SK-N-SH (cell line): ENCODE data around the gene ABCC3. TPM values are rescaled to one million over a fixed set of nuclear protein-coding genes. Genes with fewer than 3 reads are reported as not detected.

Experiments
- CTCF ChIA-PET: fragments of 300-600, 350-600 bp; formaldehyde crosslinking; extraction: SDS; loops from one replicate; lab custom pipeline; 2021; lab: Yijun Ruan, JAX
- POLR2A ChIA-PET: fragments of 350-600 bp; sonication (Branson Sonifier 250); formaldehyde crosslinking; extraction: SDS; loops from one replicate; lab custom pipeline; 2020; ENCODE audit warnings: antibody characterized with exemption, inconsistent platforms; lab: Yijun Ruan, JAX
- DNase-seq: peaks from one replicate; pipeline ENCODE4 v3.0.0; 2012
- H2AFZ ChIP-seq: fragments of 200-600 bp; sonication (generic); 2 replicates; pipeline ENCODE4 v1.8.1; 2016; ENCODE audit warnings: antibody characterized with exemption, mild to moderate bottlenecking, low read depth
- H3F3A ChIP-seq: fragments of 200-600 bp; sonication (generic); replicated peaks from 2 replicates; pipeline ENCODE3; 2016; ENCODE audit warnings: antibody characterized with exemption, mild to moderate bottlenecking; ENCODE audit not compliant: insufficient read depth
- H3K27ac ChIP-seq, 2 experiments: fragments of 200-500 bp in 1 of 2; fragments of 200-600 bp in 1 of 2; sonication (Bioruptor generic) in 1 of 2; sonication (generic), shearing (Covaris generic) in 1 of 2; 2 replicates each; pipeline versions ENCODE4 v1.5.1 to v1.6.1; 2014 to 2016; ENCODE audit warnings: low read depth in 2 of 2, inconsistent platforms in 1 of 2, low read length in 1 of 2, mild to moderate bottlenecking in 1 of 2, mixed read lengths in 1 of 2
- H3K27me3 ChIP-seq: fragments of 200-600 bp; sonication (generic), shearing (Covaris generic); 2 replicates; pipeline ENCODE4 v1.6.1; 2016; ENCODE audit warnings: mixed run types; ENCODE audit not compliant: insufficient read depth
- H3K36me3 ChIP-seq, 2 experiments: fragments of 200-500 bp in 1 of 2; fragments of 200-600 bp in 1 of 2; sonication (Bioruptor generic) in 1 of 2; sonication (generic) in 1 of 2; replicated peaks in 1 of 2; 2 replicates each; pipeline versions ENCODE3 to v1.5.1; 2014 to 2016; ENCODE audit warnings: low read length in 1 of 2, mild to moderate bottlenecking in 1 of 2; ENCODE audit not compliant: insufficient read depth in 2 of 2, control insufficient read depth in 1 of 2
- H3K4me1 ChIP-seq, 2 experiments: fragments of 200-500 bp in 1 of 2; fragments of 200-600 bp in 1 of 2; sonication (Bioruptor generic) in 1 of 2; sonication (generic), shearing (Covaris generic) in 1 of 2; 2 replicates each; pipeline versions ENCODE4 v1.5.1 to v1.6.1; 2014 to 2016; ENCODE audit warnings: low read depth in 1 of 2, low read length in 1 of 2, mixed run types in 1 of 2; ENCODE audit not compliant: insufficient read depth in 2 of 2, control insufficient read depth in 1 of 2
- H3K4me2 ChIP-seq: fragments of 200-600 bp; sonication (generic), shearing (Covaris generic); 2 replicates; pipeline ENCODE4 v1.6.1; 2017; ENCODE audit warnings: mixed run types
- H3K4me3 ChIP-seq, 2 experiments: fragments of 200-500 bp in 1 of 2; fragments of 200-600 bp in 1 of 2; sonication (Bioruptor generic) in 1 of 2; sonication (generic), shearing (Covaris generic) in 1 of 2; 2 replicates each; pipeline versions ENCODE4 v1.5.1 to v1.8.1; 2014 to 2016; ENCODE audit warnings: low read depth in 2 of 2, inconsistent platforms in 1 of 2, low read length in 1 of 2, mild to moderate bottlenecking in 1 of 2, mixed read lengths in 1 of 2, moderate library complexity in 1 of 2
- H3K79me2 ChIP-seq: fragments of 200-600 bp; sonication (generic); 2 replicates; pipeline ENCODE4 v1.8.1; 2017; ENCODE audit warnings: mild to moderate bottlenecking; ENCODE audit not compliant: insufficient read depth
- H3K9ac ChIP-seq: fragments of 200-600 bp; sonication (generic); 2 replicates; pipeline ENCODE4 v1.6.1; 2017; ENCODE audit warnings: mixed run types
- H3K9me2 ChIP-seq: fragments of 200-600 bp; sonication (generic); 2 replicates; pipeline ENCODE4 v1.6.1; 2017; ENCODE audit warnings: mixed run types
- H3K9me3 ChIP-seq: fragments of 200-600 bp; sonication (generic); 2 replicates; pipeline ENCODE4 v1.6.1; 2017; ENCODE audit warnings: mixed run types, mild to moderate bottlenecking, moderate library complexity
- H4K20me1 ChIP-seq: fragments of 200-600 bp; sonication (generic); 2 replicates; pipeline ENCODE4 v1.6.1; 2017; ENCODE audit warnings: mild to moderate bottlenecking, mixed run types; ENCODE audit not compliant: insufficient read depth
- ELF1 ChIP-seq: IDR thresholded peaks from 2 replicates; pipeline ENCODE4 v1.4.0; 2012
- EP300 ChIP-seq, 2 experiments: IDR thresholded peaks; 2 replicates each; pipeline versions ENCODE4 v1.4.0 to v1.6.1; 2012; ENCODE audit warnings: borderline replicate concordance in 1 of 2, low read depth in 1 of 2, low read length in 1 of 2
- FOSL2 ChIP-seq: IDR thresholded peaks from 2 replicates; pipeline ENCODE4 v1.4.0; 2012; ENCODE audit warnings: low read depth, mild to moderate bottlenecking, moderate library complexity, borderline replicate concordance
- FOXJ3 ChIP-seq: sonication (generic); formaldehyde crosslinking; IDR thresholded peaks from 2 replicates; pipeline ENCODE4 v1.5.1; 2020; ENCODE audit warnings: mild to moderate bottlenecking, missing genetic modification reagents
- GABPA ChIP-seq: IDR thresholded peaks from 2 replicates; pipeline ENCODE4 v1.4.0; 2012; ENCODE audit warnings: low read depth, mild to moderate bottlenecking
- NFIC ChIP-seq: IDR thresholded peaks from 2 replicates; pipeline ENCODE4 v1.4.0; 2012; ENCODE audit warnings: borderline replicate concordance
- RAD21 ChIP-seq: IDR thresholded peaks from 2 replicates; pipeline ENCODE4 v1.6.1; 2012; ENCODE audit warnings: mild to moderate bottlenecking, low read length
- RCOR1 ChIP-seq: fragments of 150-350 bp; IDR thresholded peaks from 2 replicates; pipeline ENCODE4 v1.6.1; 2017; ENCODE audit warnings: antibody characterized with exemption, low read length
- SMC3 ChIP-seq: IDR thresholded peaks from 2 replicates; pipeline ENCODE4 v1.6.1; 2012; ENCODE audit warnings: low read depth, low read length, improper control_type of control experiment
- TAF1 ChIP-seq: IDR thresholded peaks from 2 replicates; pipeline ENCODE4 v1.6.1; 2012; ENCODE audit warnings: low read depth, mild to moderate bottlenecking, low read length, moderate library complexity, borderline replicate concordance
- TCF12 ChIP-seq: IDR thresholded peaks from 2 replicates; pipeline ENCODE4 v1.4.0; 2012
- USF1 ChIP-seq: IDR thresholded peaks from 2 replicates; pipeline ENCODE4 v1.4.0; 2012; ENCODE audit warnings: low read depth, borderline replicate concordance
- WGBS: methylation state at CpG from one replicate; pipeline ENCODE4 v1.1.6; 2017; ENCODE audit warnings: low lambda C conversion rate; 5-methylcytosine and 5-hydroxymethylcytosine counted together
- polyA plus RNA-seq, 3 experiments: library from polyadenylated mRNA; depleted of rRNA; stranded (reverse); fragments of >200 nt; gene quantifications; 2 replicates each; pipeline ENCODE4 v1.2.3, GENCODE V29; 2012
- TF ChIP-seq, protein P1 (sequence below): IDR thresholded peaks from 2 replicates; pipeline ENCODE4 v1.6.1; 2012; ENCODE audit warnings: mild to moderate bottlenecking, low read depth, low read length, moderate library complexity
- TF ChIP-seq, protein P2 (sequence below): fragments of 150-350 bp; IDR thresholded peaks from 2 replicates; pipeline ENCODE4 v1.6.1; 2016; ENCODE audit warnings: mild to moderate bottlenecking, low read depth, low read length

Gene ABCC3
- polyA plus RNA-seq, 1 of the 3 experiments (the other 2 are of a cell fraction): 185 TPM

DNA sequence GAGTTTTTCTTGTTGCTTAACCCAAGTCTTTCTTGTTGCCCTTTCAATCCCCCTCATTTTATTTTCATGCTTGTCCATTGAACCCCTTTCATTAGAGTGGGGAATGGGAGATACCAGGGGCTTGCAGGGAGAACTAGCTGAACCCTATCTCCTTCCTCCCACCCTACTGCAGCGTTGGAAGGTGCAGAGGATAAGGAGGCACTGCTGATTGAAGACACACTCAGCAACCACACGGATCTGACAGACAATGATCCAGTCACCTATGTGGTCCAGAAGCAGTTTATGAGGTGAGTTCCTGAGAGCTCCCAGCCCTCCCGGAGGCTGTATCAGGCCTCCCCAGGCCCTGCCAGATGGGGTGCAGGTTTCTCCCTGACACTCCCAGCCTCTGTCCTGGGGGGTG, 40.5 kb downstream of the ABCC3 start:
- H3K9me3 ChIP-seq: no peaks in the 10 kb centered on the region
- TF ChIP-seq TAF1 (no peak), FOXJ3 (CRISPR knock-in tag) (no peak), GABPA (no peak), USF1 (no peak), RAD21 (no peak), SMC3 (no peak), NFIC (no peak), ELF1 (no peak), TCF12 (no peak), RCOR1 (no peak), EP300 (IDR thresholded peaks at IDR 0.05; ENCODE audit: borderline replicate concordance in 1 of 2, low read depth in 1 of 2, low read length in 1 of 2) (no peak), FOSL2 (no peak)
- TF ChIP-seq, protein P1, sequence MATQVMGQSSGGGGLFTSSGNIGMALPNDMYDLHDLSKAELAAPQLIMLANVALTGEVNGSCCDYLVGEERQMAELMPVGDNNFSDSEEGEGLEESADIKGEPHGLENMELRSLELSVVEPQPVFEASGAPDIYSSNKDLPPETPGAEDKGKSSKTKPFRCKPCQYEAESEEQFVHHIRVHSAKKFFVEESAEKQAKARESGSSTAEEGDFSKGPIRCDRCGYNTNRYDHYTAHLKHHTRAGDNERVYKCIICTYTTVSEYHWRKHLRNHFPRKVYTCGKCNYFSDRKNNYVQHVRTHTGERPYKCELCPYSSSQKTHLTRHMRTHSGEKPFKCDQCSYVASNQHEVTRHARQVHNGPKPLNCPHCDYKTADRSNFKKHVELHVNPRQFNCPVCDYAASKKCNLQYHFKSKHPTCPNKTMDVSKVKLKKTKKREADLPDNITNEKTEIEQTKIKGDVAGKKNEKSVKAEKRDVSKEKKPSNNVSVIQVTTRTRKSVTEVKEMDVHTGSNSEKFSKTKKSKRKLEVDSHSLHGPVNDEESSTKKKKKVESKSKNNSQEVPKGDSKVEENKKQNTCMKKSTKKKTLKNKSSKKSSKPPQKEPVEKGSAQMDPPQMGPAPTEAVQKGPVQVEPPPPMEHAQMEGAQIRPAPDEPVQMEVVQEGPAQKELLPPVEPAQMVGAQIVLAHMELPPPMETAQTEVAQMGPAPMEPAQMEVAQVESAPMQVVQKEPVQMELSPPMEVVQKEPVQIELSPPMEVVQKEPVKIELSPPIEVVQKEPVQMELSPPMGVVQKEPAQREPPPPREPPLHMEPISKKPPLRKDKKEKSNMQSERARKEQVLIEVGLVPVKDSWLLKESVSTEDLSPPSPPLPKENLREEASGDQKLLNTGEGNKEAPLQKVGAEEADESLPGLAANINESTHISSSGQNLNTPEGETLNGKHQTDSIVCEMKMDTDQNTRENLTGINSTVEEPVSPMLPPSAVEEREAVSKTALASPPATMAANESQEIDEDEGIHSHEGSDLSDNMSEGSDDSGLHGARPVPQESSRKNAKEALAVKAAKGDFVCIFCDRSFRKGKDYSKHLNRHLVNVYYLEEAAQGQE: no peak
- TF ChIP-seq, protein P2, sequence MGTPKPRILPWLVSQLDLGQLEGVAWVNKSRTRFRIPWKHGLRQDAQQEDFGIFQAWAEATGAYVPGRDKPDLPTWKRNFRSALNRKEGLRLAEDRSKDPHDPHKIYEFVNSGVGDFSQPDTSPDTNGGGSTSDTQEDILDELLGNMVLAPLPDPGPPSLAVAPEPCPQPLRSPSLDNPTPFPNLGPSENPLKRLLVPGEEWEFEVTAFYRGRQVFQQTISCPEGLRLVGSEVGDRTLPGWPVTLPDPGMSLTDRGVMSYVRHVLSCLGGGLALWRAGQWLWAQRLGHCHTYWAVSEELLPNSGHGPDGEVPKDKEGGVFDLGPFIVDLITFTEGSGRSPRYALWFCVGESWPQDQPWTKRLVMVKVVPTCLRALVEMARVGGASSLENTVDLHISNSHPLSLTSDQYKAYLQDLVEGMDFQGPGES: no peak
- WGBS: 60% methylated on average over 3 of the region's 3 CpGs
- no peak overlapping the region for H3K4me3 ChIP-seq
- no peak overlapping the region for H3K9ac ChIP-seq
- peaks cover 16% of the 10 kb centered on the region for H3F3A ChIP-seq
- no peaks in the 10 kb centered on the region for H3K27me3 ChIP-seq
- no peak for DNase-seq
- H3K4me2 ChIP-seq: no peak overlapping the region
- no peak overlapping the region for H2AFZ ChIP-seq
- ChIA-PET CTCF (interaction anchor here (1.0 to 13.1 kb wide), 6 partner anchors 9 to 143 kb away, joined by 3 to 130 read pairs (median 4); partner anchors contain the start of gene EPN3), POLR2A (no interaction called here)
- H3K36me3 ChIP-seq: peaks cover 27 to 32% of the 10 kb centered on the region in 2 experiments
- H3K79me2 ChIP-seq: no peaks in the 10 kb centered on the region
- H3K9me2 ChIP-seq: no peaks in the 10 kb centered on the region
- H3K4me1 ChIP-seq: peaks cover 10 to 15% of the 10 kb centered on the region in 2 experiments; a peak in 2 of 4 replicates
- H3K27ac ChIP-seq: no peak overlapping the region
- H4K20me1 ChIP-seq: no peaks in the 10 kb centered on the region
